HepG2 (cell line): ENCODE results near the gene OSBPL3. TPM values are rescaled to one million over a fixed set of nuclear protein-coding genes. Genes with fewer than 3 reads are reported as not detected.

Source experiments
- ATAC-seq: fragments of 200-7000 bp; cut with Tn5 transposase; 3 replicates; pipeline ENCODE4 v1.9.1; 2020; ENCODE audit warnings: mild to moderate bottlenecking, moderate library complexity
- BruUV-seq: library from RNA; stranded (reverse); fragments of 400-500 nt; replicated peaks from 2 replicates; lab custom pipeline; 2021; lab: Mats Ljungman, UMichigan
- CTCF ChIA-PET: fragments of 300-600 bp; formaldehyde crosslinking; extraction: SDS; loops from one replicate; lab custom pipeline; 2021; ENCODE audit warnings: low total read pairs, inconsistent platforms, low intra/inter-chr PET ratio; lab: Yijun Ruan, JAX
- POLR2A ChIA-PET: fragments of 350-600 bp; sonication (Branson Sonifier 250); formaldehyde crosslinking; loops from one replicate; lab custom pipeline; 2020; ENCODE audit warnings: antibody characterized with exemption, inconsistent platforms; lab: Yijun Ruan, JAX
- DNase-seq: peaks from one replicate; pipeline ENCODE4 v3.0.0-alpha.2; 2015; ENCODE audit warnings: low spot score
- FAIRE-seq: peaks from 3 replicates; lab custom pipeline; 2011; peaks lifted over from hg19 to GRCh38; lab: Jason Lieb, UNC
- H2AFZ ChIP-seq: one replicate; pipeline ENCODE4 v1.6.1; 2011; ENCODE audit warnings: low read length, inconsistent platforms
- H3K27ac ChIP-seq: fragments of 300-600 bp; 3 replicates; pipeline ENCODE4 v1.8.0; 2011; ENCODE audit warnings: mixed run types, mild to moderate bottlenecking, mixed read lengths, low read length, inconsistent platforms; ENCODE audit not compliant: insufficient read depth; ENCODE audit errors: extremely low read length
- H3K27me3 ChIP-seq, 2 experiments: fragments of 200-600 bp in 1 of 2; 2 replicates in 1 of 2; 3 replicates in 1 of 2; pipeline versions ENCODE4 v1.6.0 to v1.8.0; 2011; ENCODE audit warnings: low read length in 2 of 2, mild to moderate bottlenecking in 2 of 2, moderate library complexity in 2 of 2, inconsistent platforms in 1 of 2; ENCODE audit not compliant: insufficient read depth in 2 of 2, control insufficient read depth in 1 of 2
- H3K36me3 ChIP-seq, 2 experiments: fragments of 200-600 bp in 1 of 2; replicated peaks in 1 of 2; 2 replicates in 1 of 2; 3 replicates in 1 of 2; pipeline versions ENCODE4 v1.5.1 to v1.8.0; 2011; ENCODE audit warnings: low read length in 2 of 2, inconsistent platforms in 1 of 2; ENCODE audit not compliant: insufficient read depth in 2 of 2, control insufficient read depth in 1 of 2
- H3K4me1 ChIP-seq: 2 replicates; pipeline ENCODE4 v1.5.1; 2012; ENCODE audit warnings: low read length, inconsistent platforms; ENCODE audit not compliant: insufficient read depth
- H3K4me2 ChIP-seq: 2 replicates; pipeline ENCODE4 v1.6.0; 2011; ENCODE audit warnings: low read depth, low read length, inconsistent platforms
- H3K4me3 ChIP-seq, 3 experiments: fragments of 200-600 bp in 1 of 3; sonication (generic), shearing (Covaris generic) in 1 of 3; replicated peaks in 1 of 3; 2 replicates each; pipeline ENCODE4 v1.5.1; 2011 to 2016; ENCODE audit warnings: low read length in 3 of 3, inconsistent platforms in 2 of 3, low read depth in 2 of 3, mild to moderate bottlenecking in 2 of 3, control low read depth in 1 of 3, mixed read lengths in 1 of 3; ENCODE audit not compliant: insufficient read depth in 1 of 3
- H3K79me2 ChIP-seq: one replicate; pipeline ENCODE4 v1.6.1; 2011; ENCODE audit warnings: low read length, inconsistent platforms; ENCODE audit not compliant: insufficient read depth
- H3K9ac ChIP-seq: 2 replicates; pipeline ENCODE4 v1.6.0; 2011; ENCODE audit warnings: mild to moderate bottlenecking, low read depth, low read length, inconsistent platforms; ENCODE audit not compliant: insufficient read depth
- H3K9me3 ChIP-seq: 2 replicates; pipeline ENCODE4 v1.5.1; 2012; ENCODE audit warnings: mild to moderate bottlenecking, low read length
- H4K20me1 ChIP-seq: 2 replicates; pipeline ENCODE4 v1.6.0; 2011; ENCODE audit warnings: inconsistent platforms, mild to moderate bottlenecking, low read length, moderate library complexity; ENCODE audit not compliant: insufficient read depth
- DR1 ChIP-seq: sonication (generic); formaldehyde crosslinking; IDR thresholded peaks from 2 replicates; pipeline ENCODE4 v1.8.0; 2021; ENCODE audit warnings: mild to moderate bottlenecking, missing genetic modification reagents, inconsistent platforms
- EZH2 ChIP-seq: conservative IDR thresholded peaks from 2 replicates; pipeline ENCODE4 v1.6.1; 2012; ENCODE audit warnings: mild to moderate bottlenecking, low read depth, low read length, moderate library complexity
- HIC2 ChIP-seq: sonication (generic); formaldehyde crosslinking; IDR thresholded peaks from 2 replicates; pipeline ENCODE4 v1.9.0; 2022; ENCODE audit warnings: low read depth, missing genetic modification reagents
- NFE2L2 ChIP-seq: fragments of 150-350 bp; IDR thresholded peaks from 2 replicates; pipeline ENCODE4 v1.6.1; 2014; ENCODE audit warnings: low read length
- RNF2 ChIP-seq: fragments of 450-650 bp; conservative IDR thresholded peaks from 2 replicates; pipeline ENCODE4 v1.6.1; 2016; ENCODE audit warnings: low read depth
- SIN3B ChIP-seq: fragments of 150-350 bp; IDR thresholded peaks from 2 replicates; pipeline ENCODE4 v1.6.1; 2014; ENCODE audit warnings: low read length
- ZBTB39 ChIP-seq: sonication (generic); formaldehyde crosslinking; IDR thresholded peaks from 2 replicates; pipeline ENCODE4 v1.5.0; 2020; ENCODE audit warnings: missing genetic modification reagents
- ZFAT ChIP-seq: sonication (generic); formaldehyde crosslinking; conservative IDR thresholded peaks from 2 replicates; pipeline ENCODE4 v1.8.1; 2023; ENCODE audit warnings: missing genetic modification reagents, inconsistent platforms
- ZFP41 ChIP-seq: sonication (generic); formaldehyde crosslinking; IDR thresholded peaks from 2 replicates; pipeline ENCODE4 v1.4.0; 2020; ENCODE audit warnings: mild to moderate bottlenecking, missing genetic modification reagents, borderline replicate concordance
- ZKSCAN5 ChIP-seq: sonication (generic); formaldehyde crosslinking; IDR thresholded peaks from 2 replicates; pipeline ENCODE4 v1.5.1; 2020; ENCODE audit warnings: mild to moderate bottlenecking, missing genetic modification reagents
- ZNF431 ChIP-seq: sonication (generic); formaldehyde crosslinking; IDR thresholded peaks from 2 replicates; pipeline ENCODE4 v1.9.0; 2022; ENCODE audit warnings: missing genetic modification reagents, low read depth, mild to moderate bottlenecking, borderline replicate concordance
- ZSCAN29 ChIP-seq: sonication (generic); formaldehyde crosslinking; conservative IDR thresholded peaks from 2 replicates; pipeline ENCODE4 v1.4.0; 2020; ENCODE audit warnings: mild to moderate bottlenecking, missing genetic modification reagents
- WGBS: methylation state at CpG from one replicate; pipeline ENCODE4 v1.1.6; 2017; ENCODE audit warnings: low lambda C conversion rate; 5-methylcytosine and 5-hydroxymethylcytosine counted together
- in situ Hi-C: cut with HindIII; loops from 2 replicates; pipeline ENCODE4 v1.10.0; 2017; ENCODE audit warnings: low pct_unique_long_range_greater_than_20kb; ENCODE audit not compliant: extremely low pct_ligation_motif_present
- intact Hi-C: fragments of 100-400 bp; cut with micrococcal nuclease; formaldehyde crosslinking; loops from one replicate; pipeline ENCODE4 v1.10.0; 2022; ENCODE audit not compliant: unreplicated experiment
- polyA plus RNA-seq, 8 experiments: library from polyadenylated mRNA; depleted of rRNA in 3 of 8; stranded (reverse) in 7 of 8; unstranded in 1 of 8; fragments of >200 nt; fragmentation: Illumina TruSeq in 4 of 8; extraction: Trizol in 4 of 8; gene quantifications; 2 replicates each; pipeline versions ENCODE4 v1.2.1 to v1.2.3, GENCODE V29; 2011 to 2016; ENCODE audit warnings: low read depth in 4 of 8, missing spikeins in 1 of 8, mixed read lengths in 1 of 8; ENCODE audit not compliant: insufficient read depth in 1 of 8
- total RNA-seq, 5 experiments: library from RNA; depleted of rRNA; stranded (reverse); fragments of >200 nt; fragmentation: Illumina TruSeq; extraction: Trizol; gene quantifications; 2 replicates each; pipeline ENCODE4 v1.2.3, GENCODE V29; 2016; ENCODE audit warnings: low read depth in 1 of 5

Gene OSBPL3
- total and polyA plus RNA-seq, 2 of the 13 experiments (the other 11 are each of a cell fraction or from before 2014, with no cell fraction given): 8.8 to 28.9 TPM

GRCh38 chr7:24802300-24802699, 177.7 kb downstream of the OSBPL3 start:
- Histone ChIP-seq H3K4me1 (no peaks in the 10 kb centered on the region), H3K79me2 (no peaks in the 10 kb centered on the region), H3K4me3 (no peak overlapping the region), H3K4me2 (no peak overlapping the region), H3K27me3 (no peaks in the 10 kb centered on the region), H3K9me3 (no peaks in the 10 kb centered on the region), H2AFZ (no peak overlapping the region), H3K9ac (no peak overlapping the region), H3K36me3 (peaks cover 4 to 21% of the 10 kb centered on the region in 2 experiments; a peak in 4 of 5 replicates), H3K27ac (no peak overlapping the region), H4K20me1 (no peaks in the 10 kb centered on the region)
- intact Hi-C loops (no loop called here), in situ Hi-C loops (no loop called here)
- DNase-seq (no peak), FAIRE-seq (no peak), ATAC-seq (no peak)
- CTCF ChIA-PET: no interaction called here
- POLR2A ChIA-PET: no interaction called here
- no TSS peak for BruUV-seq
- 98% methylated on average over 5 of the region's 5 CpGs for WGBS
- no peak for TF ChIP-seq ZKSCAN5
- no peak for TF ChIP-seq ZBTB39 (CRISPR knock-in tag)
- TF ChIP-seq EZH2: no peak
- TF ChIP-seq NFE2L2: no peak
- TF ChIP-seq ZFAT (CRISPR knock-in tag): no peak
- no peak for TF ChIP-seq DR1 (CRISPR knock-in tag)
- no peak for TF ChIP-seq ZSCAN29
- TF ChIP-seq SIN3B: no peak
- no peak for TF ChIP-seq HIC2 (CRISPR knock-in tag)
- no peak for TF ChIP-seq ZFP41
- TF ChIP-seq RNF2: no peak
- TF ChIP-seq ZNF431 (CRISPR knock-in tag): no peak
- TF ChIP-seq, all 625 proteins: peak for 0
